Measurements from ENCODE around the gene CCDC30. TPM values are rescaled to one million over a fixed set of nuclear protein-coding genes. Genes with fewer than 3 reads are reported as not detected.

Gene CCDC30
- total RNA-seq, 1 experiment from 2014 or later = 1.3 TPM

GRCh38 chr1:42429603-42430002, 33.5 kb upstream of the CCDC30 start:
- no peak for ATAC-seq
- CTCF ChIA-PET = no interaction called here
- no TSS peak for BruUV-seq (replicated peaks)

GRCh38 chr1:42430286-42431135, 32.6 kb upstream of the CCDC30 start:
- ATAC-seq = no peak
- no peak overlapping the region for H3K4me3 ChIP-seq (ENCODE audit: low read depth in 2 of 2, low read length in 2 of 2)
- TF ChIP-seq, protein P1, sequence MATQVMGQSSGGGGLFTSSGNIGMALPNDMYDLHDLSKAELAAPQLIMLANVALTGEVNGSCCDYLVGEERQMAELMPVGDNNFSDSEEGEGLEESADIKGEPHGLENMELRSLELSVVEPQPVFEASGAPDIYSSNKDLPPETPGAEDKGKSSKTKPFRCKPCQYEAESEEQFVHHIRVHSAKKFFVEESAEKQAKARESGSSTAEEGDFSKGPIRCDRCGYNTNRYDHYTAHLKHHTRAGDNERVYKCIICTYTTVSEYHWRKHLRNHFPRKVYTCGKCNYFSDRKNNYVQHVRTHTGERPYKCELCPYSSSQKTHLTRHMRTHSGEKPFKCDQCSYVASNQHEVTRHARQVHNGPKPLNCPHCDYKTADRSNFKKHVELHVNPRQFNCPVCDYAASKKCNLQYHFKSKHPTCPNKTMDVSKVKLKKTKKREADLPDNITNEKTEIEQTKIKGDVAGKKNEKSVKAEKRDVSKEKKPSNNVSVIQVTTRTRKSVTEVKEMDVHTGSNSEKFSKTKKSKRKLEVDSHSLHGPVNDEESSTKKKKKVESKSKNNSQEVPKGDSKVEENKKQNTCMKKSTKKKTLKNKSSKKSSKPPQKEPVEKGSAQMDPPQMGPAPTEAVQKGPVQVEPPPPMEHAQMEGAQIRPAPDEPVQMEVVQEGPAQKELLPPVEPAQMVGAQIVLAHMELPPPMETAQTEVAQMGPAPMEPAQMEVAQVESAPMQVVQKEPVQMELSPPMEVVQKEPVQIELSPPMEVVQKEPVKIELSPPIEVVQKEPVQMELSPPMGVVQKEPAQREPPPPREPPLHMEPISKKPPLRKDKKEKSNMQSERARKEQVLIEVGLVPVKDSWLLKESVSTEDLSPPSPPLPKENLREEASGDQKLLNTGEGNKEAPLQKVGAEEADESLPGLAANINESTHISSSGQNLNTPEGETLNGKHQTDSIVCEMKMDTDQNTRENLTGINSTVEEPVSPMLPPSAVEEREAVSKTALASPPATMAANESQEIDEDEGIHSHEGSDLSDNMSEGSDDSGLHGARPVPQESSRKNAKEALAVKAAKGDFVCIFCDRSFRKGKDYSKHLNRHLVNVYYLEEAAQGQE (IDR thresholded peaks at IDR 0.05; ENCODE audit: insufficient read depth in 1 of 2, low read depth in 2 of 2, low read length in 1 of 2) = no peak
- TF ChIP-seq SIN3A (IDR thresholded peaks at IDR 0.05; ENCODE audit: borderline replicate concordance, insufficient read depth, low read depth, low read length) (no peak), TCF7L2 (IDR thresholded peaks at IDR 0.05; ENCODE audit: low read depth, low read length) (no peak), POLR2AphosphoS5 (IDR thresholded peaks at IDR 0.05; ENCODE audit: low read depth, low read length) (no peak)
- TF ChIP-seq, protein P2, sequence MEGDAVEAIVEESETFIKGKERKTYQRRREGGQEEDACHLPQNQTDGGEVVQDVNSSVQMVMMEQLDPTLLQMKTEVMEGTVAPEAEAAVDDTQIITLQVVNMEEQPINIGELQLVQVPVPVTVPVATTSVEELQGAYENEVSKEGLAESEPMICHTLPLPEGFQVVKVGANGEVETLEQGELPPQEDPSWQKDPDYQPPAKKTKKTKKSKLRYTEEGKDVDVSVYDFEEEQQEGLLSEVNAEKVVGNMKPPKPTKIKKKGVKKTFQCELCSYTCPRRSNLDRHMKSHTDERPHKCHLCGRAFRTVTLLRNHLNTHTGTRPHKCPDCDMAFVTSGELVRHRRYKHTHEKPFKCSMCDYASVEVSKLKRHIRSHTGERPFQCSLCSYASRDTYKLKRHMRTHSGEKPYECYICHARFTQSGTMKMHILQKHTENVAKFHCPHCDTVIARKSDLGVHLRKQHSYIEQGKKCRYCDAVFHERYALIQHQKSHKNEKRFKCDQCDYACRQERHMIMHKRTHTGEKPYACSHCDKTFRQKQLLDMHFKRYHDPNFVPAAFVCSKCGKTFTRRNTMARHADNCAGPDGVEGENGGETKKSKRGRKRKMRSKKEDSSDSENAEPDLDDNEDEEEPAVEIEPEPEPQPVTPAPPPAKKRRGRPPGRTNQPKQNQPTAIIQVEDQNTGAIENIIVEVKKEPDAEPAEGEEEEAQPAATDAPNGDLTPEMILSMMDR (IDR thresholded peaks at IDR 0.05) = no peak
- no peak overlapping the region for H3K27ac ChIP-seq (ENCODE audit: low read length)
- no peak for DNase-seq (ENCODE audit: low read depth, low spot score)
- intact Hi-C loops (cut with micrococcal nuclease; ENCODE audit: unreplicated experiment) (no loop called here), in situ Hi-C loops (cut with HindIII; ENCODE audit: low pct_unique_long_range_greater_than_20kb, low sequenced_read_pairs) (no loop called here)
- CTCF ChIA-PET = no interaction called here
- no TSS peak for BruUV-seq (replicated peaks)
- H3K9me3 ChIP-seq (ENCODE audit: control insufficient read depth, insufficient read depth, low read depth, low read length) = no peaks in the 10 kb centered on the region
- no peaks in the 10 kb centered on the region for H3K4me1 ChIP-seq (ENCODE audit: control insufficient read depth, insufficient read depth, low read length)
- POLR2A ChIA-PET = interaction anchor here (0.5 kb wide), 1 partner anchor 44 kb away, joined by 3 read pairs; no protein-coding TSS in a partner anchor
- H3K36me3 ChIP-seq (ENCODE audit: control insufficient read depth, insufficient read depth, low read length) = no peaks in the 10 kb centered on the region
- no peaks in the 10 kb centered on the region for H3K27me3 ChIP-seq (ENCODE audit: control insufficient read depth, insufficient read depth, low read length)

More at GRCh38 chr1:42429603-42430002, 33.5 kb upstream of the CCDC30 start:
- no peak for DNase-seq (ENCODE audit: low read depth, low spot score)
- no peaks in the 10 kb centered on the region for H3K9me3 ChIP-seq (ENCODE audit: control insufficient read depth, insufficient read depth, low read depth, low read length)
- H3K27ac ChIP-seq (ENCODE audit: low read length) = no peak overlapping the region
- no peaks in the 10 kb centered on the region for H3K36me3 ChIP-seq (ENCODE audit: control insufficient read depth, insufficient read depth, low read length)
- no peaks in the 10 kb centered on the region for H3K4me1 ChIP-seq (ENCODE audit: control insufficient read depth, insufficient read depth, low read length)
- POLR2A ChIA-PET = no interaction called here
- intact Hi-C loops (cut with micrococcal nuclease; ENCODE audit: unreplicated experiment) (no loop called here), in situ Hi-C loops (cut with HindIII; ENCODE audit: low pct_unique_long_range_greater_than_20kb, low sequenced_read_pairs) (no loop called here)
- TF ChIP-seq, protein P2 (IDR thresholded peaks at IDR 0.05) = no peak
- TF ChIP-seq TCF7L2 (IDR thresholded peaks at IDR 0.05; ENCODE audit: low read depth, low read length) (no peak), SIN3A (IDR thresholded peaks at IDR 0.05; ENCODE audit: borderline replicate concordance, insufficient read depth, low read depth, low read length) (no peak), POLR2AphosphoS5 (IDR thresholded peaks at IDR 0.05; ENCODE audit: low read depth, low read length) (no peak)
- TF ChIP-seq, protein P1 (IDR thresholded peaks at IDR 0.05; ENCODE audit: insufficient read depth in 1 of 2, low read depth in 2 of 2, low read length in 1 of 2) = no peak
- H3K4me3 ChIP-seq (ENCODE audit: low read depth in 2 of 2, low read length in 2 of 2) = no peak overlapping the region
- no peaks in the 10 kb centered on the region for H3K27me3 ChIP-seq (ENCODE audit: control insufficient read depth, insufficient read depth, low read length)

Data from Panc1 (cell line).